ENCODE results near the gene AMER2. TPM values are rescaled to one million over a fixed set of nuclear protein-coding genes. Genes with fewer than 3 reads are reported as not detected.

The AMER2 gene
- total RNA-seq, 1 donor from 2014 or later, result 0.04 TPM

DNA sequence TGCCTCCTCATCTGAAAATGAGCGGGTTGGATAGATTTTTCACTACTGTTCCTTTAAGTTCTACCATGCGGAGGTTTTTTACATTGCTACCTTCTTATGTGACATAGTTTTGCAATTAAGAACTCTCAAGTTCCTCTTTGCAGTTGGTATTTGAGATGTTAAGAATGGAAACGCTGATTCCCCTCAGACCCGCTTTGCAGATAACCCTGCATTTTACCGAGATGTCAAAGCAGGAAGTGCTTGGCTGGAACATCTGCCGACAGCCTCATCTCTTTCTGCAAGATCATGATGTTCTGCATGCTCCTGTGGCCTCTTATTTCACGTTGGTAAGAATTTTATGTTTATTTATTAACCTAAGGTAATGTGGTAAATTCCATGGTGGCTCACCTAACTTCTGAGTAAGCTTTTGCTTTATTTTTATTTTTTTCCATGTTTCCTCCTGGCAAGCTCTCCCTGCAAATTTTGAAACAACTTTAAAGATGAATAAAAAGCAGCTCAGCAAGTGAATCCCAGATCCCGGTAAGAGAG lies 53.6 kb downstream of the AMER2 start:
- intact Hi-C loops (cut with DNase I), result no loop called here
- ATAC-seq (no peak), DNase-seq (ENCODE audit: low spot score) (no peak)

DNA sequence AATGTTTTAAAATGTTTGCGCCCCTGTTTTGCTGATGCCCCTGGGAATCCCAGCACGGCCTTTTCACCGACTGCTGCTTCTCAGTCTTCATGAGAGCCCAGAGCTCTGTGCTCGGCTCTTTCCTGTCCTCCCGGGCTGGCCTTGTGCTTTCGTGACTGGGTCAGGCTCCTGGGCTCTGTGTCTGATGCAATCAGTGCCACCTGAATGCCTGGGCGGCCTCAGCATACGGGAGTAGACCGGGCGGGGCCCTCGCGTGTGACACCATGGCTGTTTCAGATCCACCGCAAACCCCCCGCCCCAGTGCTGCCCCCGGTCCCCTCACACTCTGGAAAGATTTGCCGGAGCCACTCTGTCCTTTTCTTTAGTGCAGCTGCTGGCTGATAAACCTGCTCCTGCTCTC lies 54.8 kb downstream of the AMER2 start:
- intact Hi-C loops (cut with DNase I), result no loop called here
- no peak for ATAC-seq
- no peak for DNase-seq (ENCODE audit: low spot score)

DNA sequence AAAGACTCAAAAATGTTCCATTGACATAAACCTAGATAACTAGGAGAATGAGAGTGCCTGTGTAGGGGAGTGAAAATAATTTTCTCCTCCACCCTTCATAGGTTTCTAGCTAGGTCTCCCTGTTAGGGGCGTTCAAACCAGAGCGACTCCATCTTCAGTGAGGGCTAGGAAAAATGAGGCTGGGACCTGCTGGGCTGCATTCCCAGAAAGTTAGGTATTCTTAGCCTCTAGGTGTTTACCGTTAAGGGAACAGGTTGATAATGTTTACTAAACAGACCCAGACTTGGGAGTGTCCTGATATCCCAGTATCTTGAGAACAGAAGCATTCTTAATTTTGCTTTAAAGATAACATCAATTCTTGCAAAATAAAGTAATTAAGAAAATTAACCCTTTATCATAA lies 56.0 kb downstream of the AMER2 start:
- DNase-seq (ENCODE audit: low spot score) (no peak), ATAC-seq (no peak)
- intact Hi-C loops (cut with DNase I), result no loop called here

DNA sequence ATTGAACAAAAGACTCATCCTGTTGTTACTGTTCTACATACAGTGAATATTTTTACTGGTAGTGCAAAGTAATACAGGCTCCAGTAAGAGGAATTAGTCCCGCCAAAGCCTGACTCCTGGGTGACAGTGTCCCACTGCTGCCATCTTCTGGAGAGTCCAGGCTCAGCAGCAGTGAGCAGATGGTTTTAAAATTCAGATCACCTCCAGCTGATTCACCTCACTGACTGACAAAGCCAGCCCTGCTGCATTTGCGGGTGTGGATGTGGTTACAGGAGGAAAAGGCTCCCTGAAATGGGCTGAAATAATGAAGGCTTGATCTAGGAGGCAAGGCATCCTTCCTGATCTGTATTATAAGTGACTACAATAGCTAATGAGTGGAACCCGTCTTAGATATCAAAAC lies 57.9 kb downstream of the AMER2 start:
- ATAC-seq, result peak; percentile 64
- DNase-seq (ENCODE audit: low spot score), result peak; percentile 76
- intact Hi-C loops (cut with DNase I), result no loop called here

DNA sequence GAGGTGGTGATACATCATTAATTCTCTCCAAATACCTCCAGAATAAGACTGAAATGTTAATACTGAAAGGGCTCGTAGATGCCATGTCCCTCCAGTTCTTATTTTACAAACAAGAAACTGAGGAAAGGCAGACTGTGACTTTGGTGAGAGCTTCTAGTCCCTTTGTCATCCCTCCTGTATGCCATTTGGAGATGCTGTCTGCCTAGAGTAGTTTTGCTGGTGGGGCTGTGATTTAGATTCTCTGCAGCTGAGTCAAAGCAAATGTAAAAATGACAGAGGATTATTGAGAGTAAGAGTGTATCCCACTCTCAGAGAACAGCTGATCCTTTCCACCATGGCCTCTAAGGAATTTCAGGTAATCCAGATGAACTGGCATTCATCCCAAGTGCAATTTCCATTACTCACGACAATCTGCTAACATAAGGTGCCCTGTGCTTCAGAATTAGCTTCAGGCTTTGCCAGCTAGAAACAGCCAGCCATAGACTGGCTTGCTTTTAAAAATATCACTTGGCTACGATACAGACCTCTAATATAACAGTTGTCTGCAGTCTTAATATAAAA lies 59.3 kb downstream of the AMER2 start:
- ATAC-seq (no peak), DNase-seq (ENCODE audit: low spot score) (no peak)
- intact Hi-C loops (cut with DNase I), result no loop called here

Other genes starting within 250 kb of the AMER2 start
- gene PABPC3, start 76.2 kb downstream of the AMER2 start, total RNA-seq, result 0.13 TPM
- gene MTMR6, start 115.2 kb upstream of the AMER2 start, total RNA-seq, result 14.8 TPM
- 46.1 TPM for gene NUP58, start 129.3 kb upstream of the AMER2 start, total RNA-seq
- 1.2 TPM for gene ATP8A2, start 199.7 kb upstream of the AMER2 start, total RNA-seq

Measured in sciatic nerve (tissue), 2 donors.